Measurements from ENCODE around the gene OLFM4.

Gene OLFM4

GRCh38 chr13:53028637-53029203, at the start of gene OLFM4:
Gene OLFM4 (plus strand): TSS chr13:53028813. CDS start chr13:53028837, 24 bp downstream.
- H3K4me3 ChIP-seq (ENCODE audit: low read depth, low read length), result no peak within 1 kb of the TSS
- DNase-seq (ENCODE audit: low read depth), result no peak

- no peak for DNase-seq (ENCODE audit: low read depth)
These were observed 49.6 kb upstream of the OLFM4 start for GRCh38 chr13:52978989-52979388.

DNA sequence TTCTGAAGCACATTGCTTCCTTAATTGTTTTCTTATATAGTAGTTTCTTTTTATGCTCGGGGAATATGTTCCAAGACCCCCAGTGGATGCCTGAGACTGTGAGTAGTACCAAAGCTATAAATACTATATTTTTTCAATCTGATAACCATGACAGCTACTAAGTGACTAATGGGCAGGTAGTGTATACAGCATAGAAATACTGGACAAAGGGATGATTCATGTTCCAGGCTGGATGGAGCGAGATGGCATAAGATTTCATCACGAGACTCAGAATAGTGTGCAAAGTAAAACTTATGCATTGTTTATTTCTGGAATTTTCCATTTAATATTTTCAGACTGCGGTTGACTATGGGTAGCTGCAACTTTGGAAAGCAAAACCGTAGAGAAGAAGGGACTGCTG, 47.9 kb upstream of the OLFM4 start:
- H3K4me3 ChIP-seq (ENCODE audit: low read depth, low read length), result no peak overlapping the region
- DNase-seq (ENCODE audit: low read depth), result no peak

More at GRCh38 chr13:52978989-52979388, 49.6 kb upstream of the OLFM4 start:
- H3K4me3 ChIP-seq (ENCODE audit: low read depth, low read length), result no peak overlapping the region

DNA sequence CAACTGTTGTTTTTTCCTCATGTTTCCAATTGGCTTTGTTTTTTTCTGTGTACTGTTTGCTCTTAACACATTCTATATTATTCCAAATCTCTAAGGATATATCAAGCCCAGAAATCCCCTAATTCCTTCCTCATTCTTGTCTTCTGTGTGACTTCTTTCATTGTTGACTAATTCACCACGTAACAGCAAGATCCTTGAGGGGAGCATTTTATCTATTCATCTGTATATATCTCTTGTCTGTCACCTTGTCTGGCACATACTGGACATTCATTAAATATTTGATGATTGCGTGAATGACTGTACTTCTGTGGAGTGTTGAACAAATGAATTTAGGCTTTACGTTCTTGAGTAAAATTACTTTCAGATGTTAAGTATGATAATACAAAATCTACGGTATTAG, 44.8 kb upstream of the OLFM4 start:
- DNase-seq (ENCODE audit: low read depth), result no peak
- H3K4me3 ChIP-seq (ENCODE audit: low read depth, low read length), result no peak overlapping the region

GRCh38 chr13:52984881-52985363, 43.7 kb upstream of the OLFM4 start:
- no peak for DNase-seq (ENCODE audit: low read depth)
- no peak overlapping the region for H3K4me3 ChIP-seq (ENCODE audit: low read depth, low read length)

- no peak overlapping the region for H3K4me3 ChIP-seq (ENCODE audit: low read depth, low read length)
- DNase-seq (ENCODE audit: low read depth), result no peak
These were observed 37.1 kb upstream of the OLFM4 start for GRCh38 chr13:52991344-52992020.

- H3K4me3 ChIP-seq (ENCODE audit: low read depth, low read length), result no peak overlapping the region
- no peak for DNase-seq (ENCODE audit: low read depth)
These were observed 36.5 kb upstream of the OLFM4 start for GRCh38 chr13:52992110-52992509.

DNA sequence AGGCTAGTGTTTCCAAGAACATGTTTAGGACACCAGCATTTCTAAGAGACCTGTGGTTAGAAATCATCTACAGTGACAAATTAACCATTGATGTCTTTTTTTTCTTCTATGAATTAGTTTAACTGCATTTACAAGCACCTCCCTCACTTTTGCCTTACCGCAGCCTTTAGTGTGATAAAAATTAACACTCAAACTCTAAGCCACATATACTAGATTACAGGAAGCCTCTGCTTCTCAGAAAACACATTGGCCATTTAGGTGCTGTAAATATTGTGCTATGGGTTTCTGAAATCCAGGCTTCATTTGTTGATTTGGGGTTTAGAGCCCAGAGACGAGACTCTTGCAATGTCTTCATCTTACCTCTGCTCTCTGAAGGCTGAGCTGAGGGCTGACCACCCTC, 34.6 kb upstream of the OLFM4 start:
- H3K4me3 ChIP-seq (ENCODE audit: low read depth, low read length), result no peak overlapping the region
- DNase-seq (ENCODE audit: low read depth), result no peak

DNA sequence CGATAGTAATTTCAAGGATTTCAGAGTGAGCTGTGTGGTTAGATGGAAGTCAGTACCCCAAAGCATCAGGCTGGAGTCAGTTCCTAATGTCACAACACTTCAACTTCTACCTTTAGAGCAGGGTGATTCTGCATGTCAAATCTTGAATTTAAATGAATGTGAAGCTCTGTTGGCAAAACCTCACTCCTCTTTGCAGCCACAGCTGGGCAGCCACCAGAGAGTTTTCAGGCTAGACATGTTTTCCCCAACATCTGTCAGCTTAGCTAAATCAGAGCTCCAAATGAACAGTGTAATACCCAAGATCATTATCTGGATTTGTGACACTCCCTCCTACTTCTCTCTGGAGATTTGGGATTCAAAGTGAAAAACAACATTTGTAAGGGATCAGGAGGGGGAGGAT, 33.7 kb upstream of the OLFM4 start:
- no peak overlapping the region for H3K4me3 ChIP-seq (ENCODE audit: low read depth, low read length)

DNA sequence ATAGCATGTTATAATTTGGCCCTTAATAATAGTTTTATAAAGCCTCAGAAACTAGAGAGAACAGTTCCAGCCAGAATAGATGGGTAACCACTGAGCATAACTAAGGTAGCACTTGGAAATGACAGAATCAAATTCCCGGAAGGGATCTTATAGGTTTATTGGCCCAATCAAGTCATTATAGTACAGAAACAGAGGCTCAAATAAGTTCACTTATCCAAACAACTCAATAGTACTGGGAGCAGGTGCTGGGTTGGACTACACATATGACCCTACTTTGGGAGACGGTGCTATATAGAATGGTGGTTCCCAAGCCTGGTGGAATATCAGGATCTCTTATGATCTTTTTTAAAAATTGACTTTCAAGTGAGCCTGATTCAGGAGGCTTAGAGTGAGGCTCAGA, 32.7 kb upstream of the OLFM4 start:
- DNase-seq (ENCODE audit: low read depth), result no peak
- no peak overlapping the region for H3K4me3 ChIP-seq (ENCODE audit: low read depth, low read length)

More for the DNA sequence above, 33.7 kb upstream of the OLFM4 start:
- DNase-seq (ENCODE audit: low read depth), result no peak

DNA sequence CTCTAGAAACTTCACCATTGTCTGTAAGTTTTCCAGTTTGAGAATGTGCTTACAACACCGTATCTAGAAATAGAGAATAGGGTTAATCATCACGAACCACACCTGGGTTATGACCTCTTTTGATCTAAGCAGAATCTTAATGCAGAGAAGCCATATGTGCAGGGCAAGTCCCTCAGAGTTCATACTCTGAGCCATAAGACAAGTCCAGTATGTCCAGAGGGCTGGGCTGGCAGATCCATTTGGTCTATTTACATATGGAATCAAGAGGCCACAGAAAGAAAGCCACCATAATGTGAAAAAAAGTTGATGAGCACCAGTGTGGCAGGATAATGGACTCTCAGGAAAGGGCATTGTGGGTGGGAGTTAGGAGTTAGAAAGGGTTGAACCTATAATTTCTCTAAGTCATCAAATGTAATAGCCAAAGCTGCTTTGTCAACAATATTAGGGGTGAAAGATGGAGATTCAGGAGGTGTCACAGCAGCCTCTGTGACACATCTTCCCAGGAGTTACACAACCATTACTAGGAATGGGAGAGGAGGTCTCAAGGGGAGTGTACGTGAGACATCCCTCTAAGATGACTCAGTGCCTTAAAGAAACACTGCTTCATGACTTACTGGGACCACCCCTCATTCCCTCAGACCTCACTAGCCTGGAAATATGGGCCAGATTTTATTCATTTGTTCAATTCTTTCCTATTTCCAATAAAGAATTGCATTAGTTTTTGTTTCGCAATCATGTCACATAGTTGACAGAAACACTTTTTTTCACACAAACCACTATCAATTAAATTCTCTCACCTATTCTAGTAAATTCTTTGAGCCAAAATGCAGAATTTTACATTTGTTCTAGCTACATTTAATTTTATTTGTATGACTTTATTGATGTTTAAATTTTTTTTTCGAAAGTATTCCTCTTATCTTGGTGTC, 30.4 kb upstream of the OLFM4 start:
- DNase-seq (ENCODE audit: low read depth), result no peak
- no peak overlapping the region for H3K4me3 ChIP-seq (ENCODE audit: low read depth, low read length)

- DNase-seq (ENCODE audit: low read depth), result no peak
- H3K4me3 ChIP-seq (ENCODE audit: low read depth, low read length), result no peak overlapping the region
These were observed 29.4 kb upstream of the OLFM4 start for GRCh38 chr13:52999093-52999696.

GRCh38 chr13:53001444-53002225, 27.0 kb upstream of the OLFM4 start:
- H3K4me3 ChIP-seq (ENCODE audit: low read depth, low read length), result no peak overlapping the region

DNA sequence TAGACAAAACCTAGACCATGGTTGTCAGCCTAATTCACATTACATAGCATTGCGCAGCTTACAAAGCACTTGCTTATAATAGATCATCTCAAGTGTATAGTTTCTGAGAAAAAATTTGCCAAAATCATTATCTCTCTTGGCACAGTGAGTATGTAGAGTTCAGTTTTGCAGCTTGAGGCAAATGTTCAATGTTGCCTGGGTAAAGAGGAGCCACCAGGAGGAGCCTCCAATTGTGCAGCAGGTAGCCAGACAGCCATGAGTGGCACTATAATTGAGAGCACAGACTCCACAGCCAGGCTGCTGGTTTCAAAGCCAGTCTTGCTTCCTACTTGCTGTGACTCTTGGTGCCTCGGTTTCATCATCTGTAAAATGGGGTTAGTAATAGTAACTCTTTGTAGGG, 24.0 kb upstream of the OLFM4 start:
- H3K4me3 ChIP-seq (ENCODE audit: low read depth, low read length), result no peak overlapping the region
- DNase-seq (ENCODE audit: low read depth), result no peak

More at GRCh38 chr13:53001444-53002225, 27.0 kb upstream of the OLFM4 start:
- no peak for DNase-seq (ENCODE audit: low read depth)

GRCh38 chr13:53005626-53006025, 23.0 kb upstream of the OLFM4 start:
- no peak overlapping the region for H3K4me3 ChIP-seq (ENCODE audit: low read depth, low read length)
- no peak for DNase-seq (ENCODE audit: low read depth)

DNA sequence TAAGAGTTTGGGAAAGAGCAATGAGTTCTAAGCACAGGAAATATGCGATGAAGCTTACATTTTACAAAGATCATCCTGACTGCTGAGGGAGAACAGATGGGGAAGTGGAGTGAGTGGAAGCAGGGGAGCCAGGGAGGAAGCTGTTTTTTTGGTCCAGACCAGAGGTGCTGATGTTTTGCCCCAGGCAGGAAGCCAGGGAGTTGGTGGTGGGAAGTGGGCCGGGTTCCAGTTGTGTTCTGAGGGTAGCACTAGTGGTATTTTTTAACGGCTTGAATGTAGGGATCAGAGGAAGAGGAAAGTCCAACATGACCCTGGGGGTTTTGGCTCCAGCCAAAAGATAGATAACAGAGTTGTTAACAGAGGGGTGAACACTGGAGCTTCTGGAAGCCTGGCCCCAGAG, 20.7 kb upstream of the OLFM4 start:
- H3K4me3 ChIP-seq (ENCODE audit: low read depth, low read length), result no peak overlapping the region
- no peak for DNase-seq (ENCODE audit: low read depth)

DNA sequence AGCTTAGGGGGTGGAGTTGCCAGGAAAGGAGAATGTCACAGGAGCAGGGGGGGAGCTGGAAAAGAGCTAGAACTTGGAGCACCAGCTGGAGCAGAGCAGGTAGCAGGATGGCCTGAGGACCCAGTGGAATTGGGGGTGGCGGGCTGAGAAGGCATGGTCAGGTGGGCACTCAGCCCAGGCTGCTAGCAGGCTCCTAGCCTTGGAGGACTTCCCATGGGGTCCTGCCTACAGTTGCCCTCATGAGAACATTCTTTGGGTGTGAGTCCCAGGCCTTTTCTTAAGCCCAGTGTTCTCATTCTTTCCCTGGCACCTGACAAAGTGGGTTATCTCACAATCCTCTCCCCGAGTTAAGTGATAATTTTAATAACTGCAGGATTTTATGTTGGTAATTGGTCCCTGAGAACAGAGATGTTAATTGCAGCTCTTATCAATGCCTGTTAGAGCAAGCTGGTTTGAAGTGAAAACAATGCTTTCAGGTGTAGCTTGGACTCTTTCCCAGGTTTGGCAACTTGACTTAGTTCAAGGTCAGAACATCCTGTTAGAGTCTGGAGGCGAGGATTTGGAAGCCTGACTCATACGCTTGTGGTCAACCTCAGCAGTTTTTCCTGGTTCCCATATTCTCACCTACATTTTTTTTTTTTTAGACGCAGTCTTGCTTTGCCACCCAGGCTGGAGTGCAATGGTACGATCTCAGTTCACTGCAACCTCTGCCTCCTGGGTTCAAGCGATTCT, 18.1 kb upstream of the OLFM4 start:
- H3K4me3 ChIP-seq (ENCODE audit: low read depth, low read length), result no peak overlapping the region
- no peak for DNase-seq (ENCODE audit: low read depth)

- DNase-seq (ENCODE audit: low read depth), result no peak
- H3K4me3 ChIP-seq (ENCODE audit: low read depth, low read length), result no peak overlapping the region
These were observed 15.9 kb upstream of the OLFM4 start for GRCh38 chr13:53012707-53013106.

Measured in skeletal muscle cell (primary cell).